ENCODE measurements around the gene CNOT3.

DNA sequence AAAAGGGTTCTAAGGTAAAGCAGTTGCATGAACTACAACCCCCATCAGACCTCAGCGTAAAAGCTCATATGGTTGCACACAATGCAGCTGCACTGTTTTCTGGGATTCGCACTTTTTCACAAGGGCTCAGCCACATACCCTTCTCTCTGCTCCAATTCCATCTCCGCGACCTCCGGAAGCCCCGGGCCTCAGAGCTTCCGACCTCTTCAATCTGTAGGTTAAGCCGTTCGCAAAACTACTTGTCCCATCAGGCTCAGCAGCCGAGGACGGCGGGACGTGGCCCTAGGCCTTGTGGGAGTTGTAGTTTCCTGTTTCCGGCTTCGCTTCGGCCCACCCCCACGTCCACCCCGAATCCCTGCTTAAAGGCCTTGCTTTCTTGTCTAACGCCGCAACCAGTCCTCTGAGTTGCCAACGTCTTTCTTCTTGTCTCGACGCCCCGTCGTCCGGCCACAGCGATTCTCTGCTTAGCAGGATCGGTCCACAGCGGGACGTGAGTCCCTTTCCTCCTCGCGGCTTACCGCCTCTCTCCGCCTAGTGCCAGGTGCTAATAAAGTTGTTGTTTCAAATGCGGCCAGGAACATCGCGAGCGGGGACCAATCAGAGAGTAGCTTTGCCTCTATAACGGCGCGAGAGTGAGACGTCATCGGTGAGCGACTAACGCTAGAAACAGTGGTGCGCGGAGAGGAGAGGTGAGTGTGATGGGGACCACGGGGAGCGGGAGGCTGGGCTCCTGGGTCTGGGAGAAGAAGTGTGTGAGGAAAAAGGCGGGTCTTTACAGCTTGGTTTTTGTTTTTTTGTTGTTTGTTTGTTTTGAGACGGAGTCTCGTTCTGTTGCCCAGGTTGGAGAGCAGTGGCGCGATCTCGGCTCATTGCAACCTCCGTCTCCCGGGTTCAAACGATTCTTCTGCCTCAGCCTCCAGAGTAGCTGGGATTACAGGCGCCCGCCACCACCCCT, 22.2 kb upstream of the CNOT3 start, which contains the start of the genes PRPF31 and TFPT:
- TF ChIP-seq CTCF (IDR thresholded peaks at IDR 0.05) (peak in 2 of 6 experiments; percentile 3 to 32), POLR2A (IDR thresholded peaks at IDR 0.05) (peak in 3 of 4 donors; percentile 38 to 64 (median 52))
